Neural progenitor cell (in vitro differentiated cells): ENCODE measurements around the gene TP53BP2.

Experiments
- CTCF ChIP-seq: fragments of 200-600 bp; sonication (generic); IDR thresholded peaks from 2 replicates; pipeline ENCODE4 v1.5.1; 2017; ENCODE audit warnings: antibody characterized with exemption, mild to moderate bottlenecking
- EZH2 ChIP-seq: fragments of 200-600 bp; sonication (generic); IDR thresholded peaks from 2 replicates; pipeline ENCODE4 v1.6.1; 2017; ENCODE audit warnings: antibody characterized with exemption, mild to moderate bottlenecking, moderate library complexity
- EZH2phosphoT487 ChIP-seq: fragments of 200-600 bp; sonication (generic); IDR thresholded peaks from 2 replicates; pipeline ENCODE4 v1.6.1; 2017; ENCODE audit warnings: antibody characterized with exemption

DNA sequence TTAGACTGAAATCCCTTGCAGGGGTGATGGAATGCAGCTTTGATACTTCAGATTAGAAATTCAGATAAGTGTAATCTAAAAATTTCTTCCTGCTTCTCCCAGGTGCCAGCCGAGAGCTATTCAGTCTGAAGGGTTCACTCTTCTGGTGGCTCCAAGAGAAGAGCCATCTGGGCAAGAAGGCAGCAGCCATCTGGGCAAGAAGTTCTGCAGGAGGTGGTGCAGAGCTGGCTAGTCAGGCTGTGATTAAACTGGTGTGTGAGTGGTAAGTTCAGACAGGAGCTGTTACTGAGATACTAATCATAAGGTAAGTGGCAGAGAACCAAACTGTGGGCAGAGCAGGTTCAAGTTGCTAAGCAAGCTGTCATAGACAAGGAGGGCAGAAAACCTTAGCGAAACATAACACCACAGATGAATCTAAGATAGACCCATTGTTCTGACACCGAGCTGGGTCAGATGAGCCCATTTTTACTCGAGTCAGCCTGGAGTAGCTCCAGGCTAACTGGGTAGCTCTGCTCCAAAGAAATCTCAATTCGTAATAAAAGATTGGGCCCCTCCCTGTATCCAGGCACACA lies 14.4 kb upstream of the TP53BP2 start:
- TF ChIP-seq CTCF = no peak
- no peak for TF ChIP-seq EZH2phosphoT487
- no peak for TF ChIP-seq EZH2
